HG03439 (cell line): ENCODE data around the gene HMGN2.

ENCODE experiments used
- ATAC-seq: cut with Tn5 transposase; IDR thresholded peaks from one replicate; pipeline ENCODE4 v1.9.1; 2021; ENCODE audit warnings: mild to moderate bottlenecking, moderate library complexity; ENCODE audit not compliant: unreplicated experiment

HMGN2 gene

GRCh38 chr1:26472320-26472900, at the start of gene HMGN2:
Gene HMGN2, plus strand, starts transcription at chr1:26472440. Its CDS starts 173 bp downstream, at chr1:26472613.
- ATAC-seq = peak; percentile 45

DNA sequence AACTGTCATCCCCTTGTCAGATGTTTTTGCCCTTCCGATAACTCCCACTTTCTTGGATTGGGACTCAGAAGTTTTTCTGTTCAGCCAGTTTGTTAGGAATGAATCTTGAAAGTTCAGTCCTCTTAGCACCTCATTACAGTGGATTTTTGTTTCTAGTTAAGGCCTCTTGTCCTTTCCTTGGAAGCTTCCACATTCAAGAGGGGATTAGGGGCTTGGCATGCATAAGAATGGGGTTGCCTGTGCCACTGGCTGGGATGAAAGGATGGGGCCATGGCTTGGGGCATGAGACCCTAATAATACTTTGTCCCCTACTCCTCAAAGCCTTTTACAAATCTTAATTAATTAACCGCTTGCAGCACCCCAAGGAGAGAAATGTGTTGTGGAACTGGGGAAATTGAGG, 42.5 kb upstream of the HMGN2 start:
- no peak for ATAC-seq

GRCh38 chr1:26431979-26432695, 40.1 kb upstream of the HMGN2 start, which contains the start of gene DHDDS:
Gene DHDDS, plus strand, starts transcription at chr1:26432321. Its CDS starts 625 bp downstream, at chr1:26432946.
- ATAC-seq = peak; percentile 95

- ATAC-seq = no peak
These were observed 39.4 kb upstream of the HMGN2 start for GRCh38 chr1:26432793-26433192.

DNA sequence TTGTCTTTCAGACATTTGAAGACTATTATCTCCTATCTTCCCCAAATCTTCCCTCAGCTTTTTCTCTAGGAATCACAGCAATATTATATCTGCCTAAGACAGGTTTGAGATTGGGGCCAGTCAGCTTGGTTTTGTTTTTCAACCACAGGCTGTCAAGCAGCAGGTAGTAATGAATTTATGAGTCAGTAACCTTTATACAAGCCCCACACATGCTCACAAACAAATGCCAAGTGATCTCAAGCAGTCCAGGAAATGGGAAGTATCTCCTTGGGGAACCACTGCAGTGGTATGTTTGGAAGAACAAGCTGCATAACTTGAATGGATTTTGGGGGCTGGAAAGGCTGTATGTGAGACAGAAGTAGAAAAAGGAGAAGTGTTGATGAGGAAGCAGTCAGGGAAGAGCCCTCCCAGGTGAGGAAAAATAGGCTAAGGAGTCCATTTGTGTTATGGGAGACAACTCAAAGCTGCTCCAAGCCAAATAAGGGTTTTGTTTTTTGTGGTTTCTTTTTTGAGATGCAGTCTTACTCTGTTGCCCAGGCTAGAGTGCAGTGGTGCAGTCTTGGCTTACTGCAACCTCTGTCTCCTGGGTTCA, 38.0 kb upstream of the HMGN2 start:
- no peak for ATAC-seq

DNA sequence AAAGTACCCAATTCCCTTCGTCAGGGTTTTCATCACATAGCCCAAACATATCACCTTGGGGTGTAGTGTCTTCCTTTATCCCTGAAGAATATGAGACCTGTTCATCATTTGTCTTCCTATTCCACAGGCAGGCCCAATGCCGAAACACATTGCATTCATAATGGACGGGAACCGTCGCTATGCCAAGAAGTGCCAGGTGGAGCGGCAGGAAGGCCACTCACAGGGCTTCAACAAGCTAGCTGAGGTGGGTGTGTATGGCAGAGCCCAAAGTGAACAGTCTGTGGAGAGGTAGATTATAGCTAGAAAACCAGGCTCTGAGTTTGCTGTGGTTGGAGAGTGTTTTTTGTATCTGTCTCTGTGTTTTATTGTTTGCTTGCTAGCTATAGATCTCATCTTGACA, 34.2 kb upstream of the HMGN2 start:
- ATAC-seq = no peak

DNA sequence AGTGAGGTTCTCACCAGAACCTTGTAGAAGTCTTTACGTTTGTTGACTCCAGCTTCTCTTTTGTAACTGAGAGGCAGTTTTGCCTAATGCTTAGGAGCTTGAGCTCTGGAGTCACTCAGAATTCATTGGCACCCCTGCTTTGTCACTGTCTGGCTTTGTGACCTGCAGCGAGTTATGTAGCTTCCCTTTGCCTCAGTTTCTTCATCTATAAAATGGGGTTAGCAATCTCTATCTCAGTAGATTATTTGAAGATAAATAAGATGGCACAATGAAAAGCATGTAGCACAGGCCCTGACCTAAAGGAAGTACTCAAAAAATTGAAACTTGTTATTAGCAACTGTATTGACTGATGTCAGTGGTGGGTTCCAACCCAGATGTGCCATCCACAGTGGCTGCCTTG, 32.0 kb upstream of the HMGN2 start:
- ATAC-seq = no peak

DNA sequence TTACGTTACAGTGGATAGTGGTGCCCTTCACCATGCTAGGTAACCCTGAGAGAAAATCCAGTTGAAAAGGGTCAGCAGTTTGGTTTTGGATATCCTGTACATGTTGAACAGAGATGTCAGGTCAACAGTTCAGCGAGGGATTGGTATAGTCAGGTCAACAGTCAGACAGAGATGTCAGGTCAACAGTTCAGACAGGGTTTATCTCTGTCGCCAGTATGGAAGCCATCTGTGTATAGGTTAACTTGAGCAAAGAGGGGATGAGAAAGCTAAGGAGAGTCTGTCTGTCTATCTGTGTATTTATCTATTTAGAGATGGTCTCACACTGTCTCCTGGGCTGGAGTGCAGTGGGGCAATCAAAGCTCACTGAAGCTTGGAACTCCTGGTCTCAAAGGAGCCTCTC, 22.4 kb upstream of the HMGN2 start:
- ATAC-seq = no peak

DNA sequence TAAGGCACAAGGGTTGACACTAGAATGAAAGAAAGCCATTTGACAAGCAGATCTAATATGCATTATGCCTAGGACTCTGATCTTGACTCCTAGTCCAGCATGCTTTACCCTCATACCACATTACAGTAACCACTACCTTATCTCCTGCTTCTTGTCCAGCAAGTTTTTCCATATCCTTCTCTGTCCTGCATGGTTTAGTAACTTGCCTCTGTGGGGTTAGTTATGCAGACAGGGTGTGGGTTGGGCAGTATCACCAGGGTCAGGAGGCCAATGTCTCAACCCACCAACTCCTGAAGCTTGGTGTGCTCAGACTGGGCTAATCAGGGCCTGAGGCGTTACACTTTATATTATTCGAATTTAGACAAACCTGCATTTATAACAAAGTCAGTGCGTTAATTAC, 21.3 kb upstream of the HMGN2 start:
- no peak for ATAC-seq

DNA sequence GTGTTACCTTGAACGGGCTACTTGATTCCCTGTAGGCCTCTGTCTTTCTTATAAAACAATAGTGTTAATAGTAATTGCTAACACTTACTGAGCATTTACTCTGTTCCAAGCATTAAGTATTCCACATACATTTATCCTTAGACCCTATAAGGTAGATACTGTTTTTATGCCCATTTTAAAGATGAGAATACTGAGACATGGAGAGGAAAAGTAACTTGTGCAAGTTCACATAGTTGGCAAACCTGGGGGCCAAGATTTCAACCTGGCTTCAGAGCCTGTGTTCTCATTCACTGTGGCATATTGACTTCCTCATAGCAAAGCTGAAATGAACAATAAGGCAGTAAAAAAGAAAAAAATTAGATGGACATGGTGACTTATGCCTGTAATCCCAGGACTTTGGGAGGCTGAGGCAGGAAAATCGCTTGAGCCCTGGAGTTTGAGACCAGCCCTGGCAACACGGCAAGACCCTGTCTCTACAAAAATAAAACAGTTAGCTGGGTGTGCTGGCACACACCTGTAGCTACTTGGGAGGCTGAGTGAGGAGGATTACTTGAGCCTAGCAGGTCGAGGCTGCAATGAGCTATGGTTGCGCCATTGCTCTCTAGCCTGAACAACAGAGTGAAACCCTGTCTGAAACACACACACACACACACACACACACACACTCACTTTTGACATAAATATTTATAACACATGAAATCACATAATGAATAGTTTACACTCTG, 19.6 kb upstream of the HMGN2 start:
- no peak for ATAC-seq

- ATAC-seq = no peak
These were observed 13.1 kb upstream of the HMGN2 start for GRCh38 chr1:26459148-26459547.

DNA sequence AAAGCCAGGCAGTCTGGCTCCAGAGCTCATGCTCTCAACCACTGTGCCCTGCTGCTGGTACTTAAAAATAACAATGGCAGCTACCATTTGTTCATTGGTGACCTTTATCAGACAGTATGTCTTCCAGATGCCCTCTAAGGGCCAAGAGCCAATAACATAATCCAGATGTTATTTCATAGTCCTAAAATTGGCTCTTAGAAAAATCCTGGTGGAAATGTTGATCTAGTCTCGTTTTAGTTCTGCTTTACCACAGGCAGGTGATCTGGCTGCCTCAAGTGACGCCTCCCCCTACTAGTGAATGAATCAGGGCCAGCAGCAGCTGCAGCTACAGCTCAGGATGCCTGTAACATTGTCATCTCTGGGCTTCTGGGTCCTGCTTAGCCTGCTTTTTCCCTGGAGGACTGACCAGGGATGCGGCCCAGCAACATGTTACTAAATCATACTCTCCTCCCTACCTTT, 12.6 kb upstream of the HMGN2 start:
- no peak for ATAC-seq

DNA sequence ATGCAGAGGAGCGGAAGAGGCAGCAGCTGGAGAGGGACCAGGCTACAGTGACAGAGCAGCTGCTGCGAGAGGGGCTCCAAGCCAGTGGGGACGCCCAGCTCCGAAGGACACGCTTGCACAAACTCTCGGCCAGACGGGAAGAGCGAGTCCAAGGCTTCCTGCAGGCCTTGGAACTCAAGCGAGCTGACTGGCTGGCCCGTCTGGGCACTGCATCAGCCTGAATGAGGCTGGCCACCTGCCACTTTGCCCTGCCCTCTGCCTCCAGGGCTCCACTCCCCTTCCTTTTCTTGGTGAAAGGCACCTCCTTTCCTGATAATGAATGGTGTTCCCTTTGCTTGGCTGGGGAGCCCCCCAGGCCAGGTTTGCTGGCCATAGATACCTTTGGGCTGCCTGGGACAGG, 3.3 kb upstream of the HMGN2 start:
- no peak for ATAC-seq

- ATAC-seq = no peak
These were observed 2.7 kb upstream of the HMGN2 start for GRCh38 chr1:26469558-26469957.

- no peak for ATAC-seq
These were observed 1.3 kb upstream of the HMGN2 start for GRCh38 chr1:26470878-26471497.

DNA sequence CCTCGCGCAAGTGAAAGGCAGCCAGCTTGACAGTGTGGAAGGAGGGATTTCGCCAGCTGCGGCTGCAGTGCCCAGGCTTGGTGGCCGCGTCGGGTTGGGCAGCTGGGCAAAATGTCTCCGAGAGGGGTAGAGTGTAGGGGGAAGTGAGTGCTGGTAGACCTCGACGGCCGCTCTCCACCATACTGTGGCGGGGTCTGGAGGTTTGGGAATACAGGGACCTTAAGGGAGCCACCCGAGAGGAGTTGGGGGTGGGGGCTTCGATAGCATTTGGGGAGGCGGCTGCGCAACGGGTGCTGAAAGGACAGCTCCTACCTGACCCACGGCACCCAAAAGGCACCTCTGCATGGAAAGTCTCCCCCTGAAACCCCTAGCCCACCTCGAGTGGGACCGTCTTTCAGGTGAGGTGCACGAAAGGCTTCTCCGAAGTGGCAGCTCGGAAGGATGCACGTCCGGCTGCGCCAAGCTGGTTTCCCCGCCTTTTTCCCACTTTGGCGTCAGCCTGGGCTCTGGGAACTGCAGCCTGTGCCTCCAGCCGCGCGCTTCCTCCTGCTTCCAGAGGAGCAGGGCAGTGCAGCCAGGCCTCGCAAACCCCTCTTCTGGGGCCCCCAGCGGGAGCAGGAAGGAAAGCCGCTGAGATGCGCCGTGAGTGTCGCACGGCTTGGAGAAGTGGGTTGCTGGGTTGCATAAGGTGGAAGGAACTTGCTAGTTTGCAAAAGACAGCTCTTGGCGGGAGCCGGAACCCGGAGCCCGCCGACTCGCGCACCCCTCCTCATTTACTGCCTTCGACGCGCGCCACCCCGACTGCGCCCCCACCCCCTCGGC, 531 bp upstream of the HMGN2 start:
- ATAC-seq = peak; percentile 14

DNA sequence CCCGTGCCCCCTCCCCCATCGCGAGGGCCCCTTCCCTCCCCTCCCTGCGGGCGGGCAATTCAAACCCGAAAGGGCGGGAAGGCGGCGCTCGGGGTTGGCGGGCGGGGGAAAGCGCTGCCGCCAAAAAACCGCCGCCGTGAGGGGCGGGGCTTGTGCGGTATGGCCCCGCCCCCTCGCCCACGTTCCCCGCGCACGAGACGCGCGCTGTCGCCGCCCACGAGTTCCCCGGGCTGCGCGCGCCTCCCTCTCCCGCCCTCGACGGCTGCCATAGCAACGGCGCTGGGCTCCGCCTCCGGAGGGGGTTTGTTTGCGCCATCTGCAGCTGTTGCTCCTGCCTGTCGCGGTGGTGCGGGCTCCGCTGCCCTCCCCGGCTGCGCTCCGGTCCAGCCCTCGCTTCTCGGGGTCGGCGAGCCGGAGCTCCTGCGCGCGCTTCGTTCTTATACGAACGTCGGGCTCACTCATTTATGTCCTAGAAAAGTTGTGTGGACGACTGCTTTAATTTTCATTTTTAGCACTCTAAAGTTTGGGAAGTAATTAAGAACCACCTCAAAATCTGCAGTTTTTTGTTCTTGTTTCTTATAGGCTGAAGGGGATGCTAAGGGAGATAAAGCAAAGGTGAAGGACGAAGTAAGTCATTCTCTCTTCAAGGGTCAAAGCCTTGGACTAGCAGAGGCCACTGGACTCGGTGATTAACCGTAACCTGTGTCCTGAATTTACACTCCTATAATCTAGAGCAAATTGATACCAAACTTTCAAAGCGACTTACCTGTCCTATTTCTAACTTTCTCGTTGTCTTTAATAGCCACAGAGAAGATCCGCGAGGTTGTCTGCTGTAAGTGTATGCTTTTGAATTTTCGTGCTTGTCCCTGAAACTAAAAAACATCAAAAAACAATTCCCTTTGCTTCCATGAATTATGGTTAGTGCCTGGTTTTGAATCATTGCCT, 933 bp downstream of the HMGN2 start:
- peak; percentile 72 for ATAC-seq

DNA sequence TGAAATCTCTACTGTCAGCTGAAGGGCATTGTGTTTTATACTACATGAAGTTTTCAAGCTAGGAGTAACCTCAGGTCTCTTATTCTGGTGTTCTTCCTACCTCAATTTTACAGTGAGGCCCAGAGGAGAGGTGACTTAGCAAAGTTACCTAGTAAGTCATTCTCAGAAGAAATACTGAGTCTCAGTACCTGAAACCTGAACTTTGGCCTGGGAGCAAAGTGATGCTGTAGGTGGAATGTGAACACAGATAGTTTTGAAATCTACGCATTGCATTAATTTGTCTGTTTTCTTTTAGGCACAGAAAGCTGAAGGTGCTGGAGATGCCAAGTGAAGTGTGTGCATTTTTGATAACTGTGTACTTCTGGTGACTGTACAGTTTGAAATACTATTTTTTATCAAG, 2.6 kb downstream of the HMGN2 start:
- ATAC-seq = no peak

DNA sequence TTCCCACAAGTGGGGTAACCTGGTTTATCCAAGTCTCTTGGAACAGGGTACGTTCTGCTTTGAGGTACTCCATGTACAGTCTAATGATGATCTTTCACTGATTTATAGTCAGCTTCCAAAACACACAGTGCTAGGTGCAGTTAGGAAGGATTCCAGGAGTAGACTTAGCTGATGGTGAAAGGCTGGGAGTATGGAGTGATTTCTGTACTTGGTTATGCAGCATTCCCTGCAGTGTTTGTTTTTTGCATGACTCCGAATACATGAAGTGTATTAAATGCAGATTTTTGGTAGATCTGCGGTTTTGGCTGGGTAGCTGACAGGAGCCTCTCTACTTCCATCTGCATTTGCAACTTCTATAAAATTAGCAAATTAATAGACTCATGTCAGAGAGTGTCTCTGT, 3.7 kb downstream of the HMGN2 start:
- ATAC-seq = no peak
